Measurements from ENCODE around the gene POU6F1.

DNA sequence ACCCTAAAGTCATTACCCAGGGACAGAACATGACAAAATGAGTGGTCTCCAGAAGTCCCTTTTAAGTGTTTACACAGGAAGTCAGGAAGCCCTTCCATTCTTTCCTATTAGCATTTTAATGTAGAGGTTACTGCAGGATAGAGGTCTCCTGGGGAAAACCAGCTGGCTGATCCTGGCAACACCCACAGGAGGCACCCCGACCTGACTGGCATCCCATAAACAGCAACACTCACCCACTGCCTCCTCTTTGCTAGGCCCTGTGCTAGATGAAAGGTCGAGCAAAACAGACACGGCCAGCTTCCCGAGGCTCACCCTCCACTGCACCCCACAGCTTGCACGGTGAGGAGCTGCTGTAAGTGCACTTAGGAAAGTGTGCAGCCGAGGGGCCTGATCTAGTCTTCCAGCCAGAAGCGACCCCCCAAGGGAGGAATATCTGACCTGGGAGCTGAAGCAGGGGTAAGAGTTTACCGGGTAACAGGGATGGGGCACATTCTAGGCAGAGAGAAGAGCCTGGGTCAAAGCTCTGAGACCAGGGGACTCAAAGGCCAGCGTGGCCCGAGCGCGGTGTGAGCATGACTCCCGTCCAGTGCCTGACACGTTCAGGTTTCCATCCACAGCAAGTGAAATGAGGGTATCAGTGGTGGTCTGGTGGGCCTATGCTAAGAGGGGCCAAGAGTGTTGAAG, 29.8 kb upstream of the POU6F1 start:
- TF ChIP-seq ZFP30 (CRISPR knock-in tag; IDR thresholded peaks at IDR 0.05) (no peak), OSR1 (CRISPR knock-in tag; IDR thresholded peaks at IDR 0.05) (no peak), ISL1 (CRISPR knock-in tag; IDR thresholded peaks at IDR 0.05) (no peak), PPARA (CRISPR knock-in tag; IDR thresholded peaks at IDR 0.05; ENCODE audit: borderline replicate concordance) (no peak), ZNF565 (CRISPR knock-in tag; conservative IDR thresholded peaks at IDR 0.05; ENCODE audit: low read depth) (no peak), GLIS3 (CRISPR knock-in tag; IDR thresholded peaks at IDR 0.05) (no peak), ARNTL (CRISPR knock-in tag; IDR thresholded peaks at IDR 0.05; ENCODE audit: borderline replicate concordance, low read depth) (no peak), ESRRG (CRISPR knock-in tag; IDR thresholded peaks at IDR 0.05) (no peak), ZC3H10 (CRISPR knock-in tag; IDR thresholded peaks at IDR 0.05) (no peak), ZNF70 (CRISPR knock-in tag; IDR thresholded peaks at IDR 0.05) (no peak)
- TF ChIP-seq, protein P1, sequence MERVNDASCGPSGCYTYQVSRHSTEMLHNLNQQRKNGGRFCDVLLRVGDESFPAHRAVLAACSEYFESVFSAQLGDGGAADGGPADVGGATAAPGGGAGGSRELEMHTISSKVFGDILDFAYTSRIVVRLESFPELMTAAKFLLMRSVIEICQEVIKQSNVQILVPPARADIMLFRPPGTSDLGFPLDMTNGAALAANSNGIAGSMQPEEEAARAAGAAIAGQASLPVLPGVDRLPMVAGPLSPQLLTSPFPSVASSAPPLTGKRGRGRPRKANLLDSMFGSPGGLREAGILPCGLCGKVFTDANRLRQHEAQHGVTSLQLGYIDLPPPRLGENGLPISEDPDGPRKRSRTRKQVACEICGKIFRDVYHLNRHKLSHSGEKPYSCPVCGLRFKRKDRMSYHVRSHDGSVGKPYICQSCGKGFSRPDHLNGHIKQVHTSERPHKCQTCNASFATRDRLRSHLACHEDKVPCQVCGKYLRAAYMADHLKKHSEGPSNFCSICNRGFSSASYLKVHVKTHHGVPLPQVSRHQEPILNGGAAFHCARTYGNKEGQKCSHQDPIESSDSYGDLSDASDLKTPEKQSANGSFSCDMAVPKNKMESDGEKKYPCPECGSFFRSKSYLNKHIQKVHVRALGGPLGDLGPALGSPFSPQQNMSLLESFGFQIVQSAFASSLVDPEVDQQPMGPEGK (CRISPR knock-in tag; IDR thresholded peaks at IDR 0.05; ENCODE audit: borderline replicate concordance), result no peak
